SH-SY5Y (cell line): ENCODE data around the gene SPATA17.

Experiments used
- GATA2 ChIP-seq: IDR thresholded peaks from 2 replicates; pipeline ENCODE4 v1.6.1; 2011; ENCODE audit warnings: mild to moderate bottlenecking, low read depth, low read length
- GATA3 ChIP-seq: IDR thresholded peaks from 2 replicates; pipeline ENCODE4 v1.6.1; 2011; ENCODE audit warnings: low read depth, mild to moderate bottlenecking, low read length, moderate library complexity

SPATA17 gene

DNA sequence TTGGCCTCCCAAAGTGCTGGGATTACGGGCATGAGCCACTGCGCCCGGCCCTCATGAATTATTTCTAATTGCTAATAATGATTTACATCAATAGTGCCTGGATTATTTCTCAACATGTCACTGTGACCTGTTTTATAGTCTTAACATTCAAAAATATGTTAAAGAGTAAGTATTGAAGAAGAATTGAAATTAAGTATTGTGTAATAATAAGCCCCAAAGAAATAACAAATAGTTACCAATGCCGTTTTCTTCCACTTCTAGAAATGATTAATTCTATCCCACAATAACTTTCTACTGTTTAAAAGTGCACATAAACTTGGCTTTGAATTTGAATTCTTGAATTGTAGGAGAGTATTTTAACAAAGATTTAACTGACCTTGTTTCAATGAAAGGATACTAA lies 19.5 kb downstream of the SPATA17 start:
- no peak for TF ChIP-seq GATA2
- TF ChIP-seq GATA3 = no peak

GRCh38 chr1:217660353-217661062 lies 29.4 kb downstream of the SPATA17 start:
- TF ChIP-seq GATA3 = no peak
- TF ChIP-seq GATA2 = no peak

- TF ChIP-seq GATA3 = no peak
- TF ChIP-seq GATA2 = no peak
Observed at GRCh38 chr1:217661407-217661806, 30.3 kb downstream of the SPATA17 start.

DNA sequence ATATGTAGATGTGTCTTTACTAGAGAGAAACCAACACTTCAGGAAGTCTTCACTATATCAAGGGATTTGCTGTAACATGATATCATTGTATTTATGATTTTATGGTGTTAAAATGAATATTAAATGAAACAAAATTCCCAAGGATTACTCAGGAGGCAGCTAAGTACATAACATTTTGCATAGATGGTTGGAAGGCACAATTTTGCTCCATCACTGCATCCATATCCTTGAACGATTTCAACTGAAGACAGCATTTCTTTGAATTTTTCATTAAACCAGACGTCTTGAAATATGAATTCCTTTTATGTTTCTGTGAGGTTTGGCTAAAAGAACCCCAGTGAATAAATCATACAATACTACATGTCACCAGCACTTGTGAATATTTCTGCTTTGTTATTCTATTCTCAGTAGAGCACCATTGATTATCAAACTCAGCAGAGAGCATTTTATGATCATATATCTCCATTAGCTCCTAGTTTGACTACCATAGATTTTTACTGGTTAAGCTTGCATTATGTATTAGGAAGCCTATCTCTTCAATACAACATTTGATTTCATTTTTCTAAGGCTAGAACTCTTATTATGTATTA lies 37.3 kb downstream of the SPATA17 start:
- TF ChIP-seq GATA3 = no peak
- TF ChIP-seq GATA2 = no peak

DNA sequence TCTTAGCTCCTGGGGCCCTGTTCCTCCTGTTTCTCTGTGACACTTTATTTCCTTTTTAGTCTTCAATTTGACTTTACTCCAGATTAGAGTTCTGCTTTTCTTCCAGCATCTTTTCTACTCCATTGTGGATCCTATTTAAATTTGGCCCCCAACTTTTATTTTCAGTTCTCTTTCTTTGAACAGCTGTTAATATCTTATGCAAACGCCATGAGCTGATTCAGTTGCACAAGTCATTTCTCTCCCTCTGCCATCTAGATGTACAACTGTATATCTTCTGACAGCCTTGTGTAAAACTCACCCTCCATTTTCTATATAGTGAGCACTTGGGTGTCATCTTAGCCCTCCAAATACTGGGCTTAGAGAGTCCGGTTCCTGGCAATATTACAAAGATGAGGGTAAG lies 42.2 kb downstream of the SPATA17 start:
- TF ChIP-seq GATA3 (no peak), GATA2 (no peak)

- TF ChIP-seq GATA3 (no peak), GATA2 (no peak)
Observed at GRCh38 chr1:217674028-217674729, 43.0 kb downstream of the SPATA17 start.

- TF ChIP-seq GATA3 = no peak
- no peak for TF ChIP-seq GATA2
Observed at GRCh38 chr1:217681806-217682205, 50.7 kb downstream of the SPATA17 start.

DNA sequence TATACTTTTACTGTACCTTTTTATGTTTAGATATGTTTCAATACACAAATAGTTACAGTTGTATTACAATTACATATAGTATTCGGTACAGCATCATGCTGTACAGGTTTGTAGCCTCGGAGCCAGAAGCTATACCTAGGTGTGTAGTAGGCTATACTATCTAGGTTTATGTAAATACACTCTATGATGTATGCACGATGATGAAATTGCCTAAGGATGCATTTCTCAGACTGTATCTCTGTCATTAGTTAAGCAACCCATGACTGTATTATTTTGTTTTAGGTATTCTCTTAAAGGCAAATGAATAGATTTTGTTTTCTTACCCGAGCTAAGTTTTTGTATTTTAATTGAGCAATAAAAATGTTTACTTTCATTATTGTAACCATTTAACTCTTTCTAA lies 56.4 kb downstream of the SPATA17 start:
- TF ChIP-seq GATA2 = no peak
- TF ChIP-seq GATA3 = no peak

GRCh38 chr1:217703326-217703725 lies 72.2 kb downstream of the SPATA17 start:
- no peak for TF ChIP-seq GATA2
- no peak for TF ChIP-seq GATA3

DNA sequence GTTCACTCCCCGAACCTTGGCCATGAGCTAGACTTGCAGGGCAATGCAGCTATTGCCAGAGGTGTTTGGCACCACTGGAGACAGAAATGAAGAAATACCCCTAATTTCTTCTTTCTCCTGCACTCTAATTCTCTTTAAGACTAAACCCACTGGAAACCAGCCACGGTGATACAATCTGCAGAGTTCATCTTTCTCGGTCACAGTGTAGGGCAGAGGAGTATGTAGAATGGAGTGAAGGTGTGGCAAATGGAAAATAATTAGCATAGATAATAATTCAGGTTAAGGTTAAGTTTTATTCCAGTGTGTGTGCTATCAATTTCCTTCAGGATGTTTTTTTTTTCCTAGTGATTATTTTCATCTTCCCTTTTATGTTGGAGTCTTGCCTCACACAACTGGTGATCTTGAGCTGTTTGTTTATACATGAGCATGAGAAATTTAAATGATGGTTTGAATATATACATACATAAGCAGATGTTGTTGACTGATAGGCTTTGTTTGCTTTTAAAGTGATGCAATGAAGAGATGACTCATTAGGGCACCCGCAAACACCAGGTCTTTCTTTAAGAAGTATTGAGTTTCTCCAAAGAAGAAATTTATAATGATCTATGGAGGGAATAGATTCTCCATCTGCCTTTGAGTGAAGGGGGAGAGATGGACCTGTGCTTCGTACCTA lies 81.9 kb downstream of the SPATA17 start:
- TF ChIP-seq GATA2 = no peak
- TF ChIP-seq GATA3 = no peak

DNA sequence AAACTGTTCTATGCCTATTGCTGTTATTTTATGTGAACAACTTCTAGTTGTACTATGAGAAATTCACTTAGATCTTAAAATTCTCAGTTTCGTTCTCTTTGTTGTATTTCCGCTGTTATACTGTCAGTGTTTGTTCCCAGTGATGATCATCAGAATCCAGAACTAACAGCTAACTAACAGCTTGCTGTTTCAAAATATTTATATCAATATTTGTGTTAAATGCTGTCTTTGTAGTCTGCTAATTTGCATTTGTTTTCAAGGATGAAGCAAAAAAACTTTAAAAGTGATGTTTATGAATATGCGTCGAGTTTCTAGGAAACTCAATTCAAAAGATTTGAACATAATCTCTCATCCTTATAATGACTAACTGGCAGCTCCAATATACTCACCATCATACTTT lies 84.5 kb downstream of the SPATA17 start:
- no peak for TF ChIP-seq GATA3
- TF ChIP-seq GATA2 = no peak

- TF ChIP-seq GATA3 = no peak
- no peak for TF ChIP-seq GATA2
Observed at GRCh38 chr1:217717959-217718358, 86.8 kb downstream of the SPATA17 start.

GRCh38 chr1:217718873-217719272 lies 87.7 kb downstream of the SPATA17 start:
- no peak for TF ChIP-seq GATA3
- no peak for TF ChIP-seq GATA2

DNA sequence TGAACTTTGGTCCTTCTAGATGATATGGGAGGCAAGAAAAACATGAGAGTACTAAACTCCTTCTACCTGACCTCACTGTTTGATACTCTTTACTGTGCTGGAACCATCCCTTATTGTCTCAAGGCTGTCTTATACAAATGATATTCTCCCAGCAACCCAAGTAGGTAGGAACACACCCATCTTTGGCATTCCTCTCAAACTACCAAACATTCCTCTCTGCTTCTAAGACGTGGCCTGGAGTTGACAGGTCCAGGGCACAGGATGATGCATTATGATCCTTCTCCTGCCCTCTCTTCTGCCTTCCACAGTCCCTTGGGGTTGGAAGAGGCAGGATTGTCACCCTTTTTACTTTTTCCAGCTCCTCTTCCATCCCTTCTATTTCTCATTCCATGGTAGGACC lies 90.5 kb downstream of the SPATA17 start:
- no peak for TF ChIP-seq GATA2
- no peak for TF ChIP-seq GATA3

DNA sequence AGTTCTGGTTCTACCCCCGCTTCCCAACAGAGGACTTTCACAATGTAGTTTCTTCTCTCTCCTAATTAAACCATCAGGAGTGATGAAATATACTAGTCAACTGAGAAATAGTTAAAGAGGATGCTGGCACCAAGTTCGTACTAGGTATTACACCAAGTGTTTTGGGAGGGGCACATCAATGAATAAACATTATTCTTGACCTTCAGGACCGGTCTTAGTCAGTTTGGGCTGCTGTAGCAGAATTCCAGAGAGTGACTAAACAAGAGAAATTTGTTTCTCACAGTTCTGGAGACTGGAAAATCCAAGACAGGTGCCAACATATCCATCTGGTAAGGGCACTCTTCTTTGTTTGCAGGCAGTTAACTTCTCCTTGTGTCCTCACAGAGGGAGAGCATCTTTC lies 103.8 kb downstream of the SPATA17 start:
- no peak for TF ChIP-seq GATA3
- no peak for TF ChIP-seq GATA2
